Activated T-helper 9 cell treated with anti-CD3 and anti-CD28 coated beads, Interleukin-2, amount 50 U/mL, for 16 hours (primary cell): ENCODE data around the gene GNG8.

Experiments used
- DNase-seq: peaks from one replicate; pipeline ENCODE4 v3.0.0-alpha.2; 2020; ENCODE audit warnings: low read depth

Gene GNG8

DNA sequence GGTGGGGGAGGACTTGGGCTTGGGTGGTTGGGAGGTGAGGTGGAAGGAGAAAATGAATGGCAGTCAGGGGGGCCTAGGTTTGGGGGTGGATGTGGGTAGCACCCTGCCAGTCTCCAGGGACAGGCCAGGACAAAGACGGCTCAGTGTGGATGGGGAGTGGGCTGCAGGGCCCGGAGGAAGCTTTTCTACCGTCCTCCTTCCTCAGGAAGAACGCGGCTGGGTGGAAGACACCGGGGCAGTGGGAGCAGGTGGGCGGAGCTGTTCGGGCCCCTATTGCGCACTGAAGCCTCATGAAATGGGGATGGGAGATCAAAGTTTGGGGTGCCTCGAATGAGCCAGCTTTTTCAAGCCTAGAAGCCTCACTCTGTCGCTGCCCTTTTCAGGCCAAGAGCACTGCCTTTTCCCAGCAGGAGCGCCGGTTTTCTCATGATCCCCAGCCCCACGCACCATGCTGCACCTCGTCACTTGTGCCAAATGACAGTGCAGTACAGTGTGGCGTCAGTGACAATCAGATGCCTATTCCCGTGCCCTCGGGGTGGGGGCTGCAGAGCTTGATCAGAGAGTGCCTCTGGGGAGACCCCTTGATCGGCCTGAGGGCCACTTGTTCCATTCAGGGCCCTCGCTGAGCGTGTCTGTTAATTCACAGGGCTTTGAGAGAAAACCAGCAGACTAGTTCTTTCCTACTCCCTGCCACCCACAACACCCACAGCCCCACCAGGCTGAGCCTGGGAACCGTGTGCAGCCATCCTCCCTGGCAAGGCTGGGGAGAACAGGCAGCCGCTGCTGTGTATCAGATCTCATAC, 33.4 kb downstream of the GNG8 start:
- DNase-seq = peak; percentile 45

GRCh38 chr19:46601318-46602224, 34.4 kb downstream of the GNG8 start, which contains the start of gene CALM3:
Gene CALM3, plus strand, starts transcription at chr19:46601330. Its CDS starts 105 bp downstream, at chr19:46601435.
- DNase-seq = no peak

DNA sequence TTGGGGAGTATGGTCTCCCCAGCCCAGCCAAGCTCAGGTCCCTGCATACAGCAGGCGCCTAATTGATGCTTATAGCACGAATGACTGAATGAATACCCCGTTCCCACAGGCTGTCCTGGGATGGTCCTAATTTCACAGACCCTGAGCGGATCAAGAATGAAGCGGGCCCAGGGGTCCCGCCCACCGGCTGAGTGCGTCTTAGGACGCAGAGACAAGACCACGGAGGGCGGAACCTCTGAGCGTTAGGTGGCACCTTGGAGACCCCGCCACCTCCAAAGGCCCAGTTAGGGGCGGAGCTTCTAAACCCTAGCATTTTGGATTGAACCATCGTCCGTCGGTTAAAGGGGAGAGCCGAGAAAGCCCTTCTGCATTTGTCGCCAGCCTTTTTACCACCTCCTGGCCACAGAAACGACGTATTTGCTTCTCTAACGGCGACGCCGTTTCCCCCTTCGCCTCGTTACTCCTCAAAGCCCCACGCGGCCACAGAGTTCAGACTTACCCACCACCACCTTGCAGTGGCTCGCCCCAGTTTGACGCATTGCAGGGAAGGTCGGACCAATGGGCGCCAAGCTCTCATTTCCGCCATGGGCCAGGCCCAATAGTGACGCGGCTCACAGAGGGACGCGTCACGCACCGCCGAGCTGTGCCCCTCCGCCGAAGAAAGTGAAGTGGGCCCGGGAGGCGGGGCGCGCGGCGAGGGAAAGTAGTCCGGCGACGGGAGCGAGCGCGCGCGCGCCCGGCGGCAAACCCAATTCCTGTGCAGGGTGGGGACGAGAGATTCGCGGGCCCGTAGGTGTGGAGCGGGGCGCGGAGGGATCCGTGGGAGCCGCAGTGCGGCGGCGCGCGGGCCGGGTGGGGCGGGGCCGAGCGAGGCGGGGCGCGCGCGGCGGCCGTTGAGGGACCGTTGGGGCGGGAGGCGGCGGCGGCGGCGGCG, 35.4 kb downstream of the GNG8 start:
- DNase-seq = peak; percentile 95

GRCh38 chr19:46599716-46600373, 36.2 kb downstream of the GNG8 start:
- DNase-seq = no peak

DNA sequence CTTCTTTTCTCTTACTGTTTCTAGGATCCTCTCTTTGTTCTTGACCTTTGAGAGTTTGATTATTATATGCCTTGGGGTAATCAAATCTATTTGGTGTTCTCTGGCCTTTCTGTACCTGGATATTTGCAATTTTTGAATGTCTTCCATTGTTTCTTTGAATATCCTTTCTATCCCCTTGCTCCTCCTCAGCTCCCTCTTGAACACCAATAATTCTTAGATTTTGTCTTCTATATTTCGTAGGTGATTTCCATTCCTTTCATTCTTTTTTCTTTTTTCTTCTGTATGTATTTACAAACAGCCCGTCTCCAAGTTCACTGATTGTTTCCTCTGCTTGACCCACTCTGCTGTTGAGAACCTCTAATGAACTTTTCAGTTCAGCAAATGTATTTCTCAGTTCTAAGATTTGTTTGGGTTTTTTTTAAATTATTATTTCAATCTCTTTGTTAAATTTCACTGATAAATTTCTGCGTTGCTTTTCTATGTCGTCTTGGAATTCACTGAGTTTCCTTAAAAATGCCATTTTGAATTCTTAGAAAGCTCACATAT, 37.6 kb downstream of the GNG8 start:
- no peak for DNase-seq

DNA sequence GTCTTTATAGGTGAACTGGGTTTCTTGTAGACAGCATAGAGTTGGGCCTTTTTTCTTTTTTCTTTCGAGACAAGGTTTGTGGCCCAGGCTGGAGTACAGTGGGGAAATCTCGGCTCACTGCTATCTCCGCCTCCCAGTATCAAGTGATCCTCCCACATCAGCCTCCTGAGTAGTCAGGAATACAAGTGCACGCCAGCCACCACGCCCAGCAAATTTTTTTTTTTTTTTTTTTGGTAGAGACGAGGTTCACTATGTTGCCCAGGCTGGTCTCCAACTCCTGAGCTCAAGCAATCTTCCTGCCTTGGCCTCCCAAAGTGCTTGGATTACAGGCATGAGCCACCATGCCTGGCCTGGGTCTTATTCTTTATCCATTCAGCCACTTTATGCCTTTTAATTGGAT, 40.0 kb downstream of the GNG8 start:
- DNase-seq = no peak

DNA sequence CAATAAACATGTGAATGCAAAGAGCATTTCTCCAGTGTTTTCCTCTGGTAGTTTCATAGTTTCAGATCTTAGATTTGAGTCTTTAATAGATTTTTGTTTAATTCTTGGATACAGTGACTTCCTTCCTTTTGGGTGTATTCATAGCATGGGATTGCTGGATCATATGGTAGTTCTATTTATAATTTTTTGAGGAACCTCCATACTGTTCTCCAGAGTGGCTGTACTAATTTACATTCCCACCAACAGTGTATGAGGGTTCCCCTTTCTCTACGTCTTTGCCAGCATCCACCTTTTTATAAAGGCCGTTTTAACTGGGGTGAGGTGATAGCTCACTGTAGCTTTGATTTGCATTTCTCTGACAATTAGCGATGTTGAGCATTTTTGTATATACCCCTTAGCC, 44.1 kb downstream of the GNG8 start:
- DNase-seq = no peak

DNA sequence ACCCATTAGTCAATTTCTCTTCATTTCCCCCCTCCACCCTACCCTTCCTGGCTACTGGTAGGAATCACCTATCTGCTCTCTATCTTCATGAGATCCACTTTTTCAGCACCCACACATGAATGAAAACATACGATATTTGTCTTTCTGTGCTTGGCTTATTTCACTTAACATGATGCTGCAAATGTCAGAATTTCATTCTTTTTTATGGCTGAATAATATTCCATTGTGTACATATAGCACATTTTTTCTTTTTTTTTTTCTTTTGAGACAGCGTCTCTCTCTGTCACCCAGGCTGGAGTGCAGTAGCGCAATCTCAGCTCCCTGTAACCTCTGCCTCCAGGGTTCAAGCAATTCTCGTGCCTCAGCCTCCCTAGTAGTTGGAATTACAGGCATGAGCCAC, 44.7 kb downstream of the GNG8 start:
- no peak for DNase-seq

DNA sequence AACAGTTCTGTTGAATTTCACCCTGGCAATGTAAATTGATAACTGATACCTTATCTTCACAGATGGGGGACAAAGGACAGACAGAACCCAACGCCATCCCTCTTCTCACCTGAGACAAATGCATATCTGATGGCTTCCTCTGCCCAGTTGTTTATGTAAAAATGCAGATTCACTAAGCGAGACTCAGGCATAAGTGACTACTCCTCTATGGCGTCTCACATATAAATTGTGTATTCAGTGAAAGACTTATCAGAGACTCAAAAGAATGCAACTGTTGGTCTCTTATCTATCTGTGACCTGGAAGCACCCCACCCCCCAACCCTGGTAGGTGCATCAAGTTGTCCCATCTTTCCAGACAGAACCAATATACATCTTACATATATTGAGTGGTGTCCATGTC, 48.1 kb downstream of the GNG8 start:
- DNase-seq = no peak

- no peak for DNase-seq
These were observed 49.7 kb downstream of the GNG8 start for GRCh38 chr19:46586294-46586693.

- DNase-seq = no peak
These were observed 50.5 kb downstream of the GNG8 start for GRCh38 chr19:46585539-46585938.
